ENCODE measurements around the gene PPP2R5B. TPM values are rescaled to one million over a fixed set of nuclear protein-coding genes. Genes with fewer than 3 reads are reported as not detected.

Gene PPP2R5B
- total RNA-seq, 1 donor from 2014 or later = 21.1 TPM

GRCh38 chr11:64887757-64888405, 36.6 kb upstream of the PPP2R5B start:
- ATAC-seq (peak; percentile 92), DNase-seq (ENCODE audit: low spot score) (peak; percentile 89)
- intact Hi-C loops (cut with DNase I) = no loop called here

GRCh38 chr11:64888406-64888728, 36.1 kb upstream of the PPP2R5B start:
- DNase-seq (ENCODE audit: low spot score) (no peak), ATAC-seq (no peak)
- intact Hi-C loops (cut with DNase I) = no loop called here

GRCh38 chr11:64888729-64889511, 35.6 kb upstream of the PPP2R5B start:
- DNase-seq (ENCODE audit: low spot score) = no peak

GRCh38 chr11:64890522-64890939, 34.0 kb upstream of the PPP2R5B start:
- DNase-seq (ENCODE audit: low spot score) (no peak), ATAC-seq (no peak)
- intact Hi-C loops (cut with DNase I) = loop anchor here (5.0 kb wide), 1 partner anchor 43 kb away; no protein-coding TSS in a partner anchor

More at GRCh38 chr11:64888729-64889511, 35.6 kb upstream of the PPP2R5B start:
- ATAC-seq = no peak
- intact Hi-C loops (cut with DNase I) = no loop called here

- ATAC-seq = no peak
- intact Hi-C loops (cut with DNase I) = loop anchor here (5.0 kb wide), 1 partner anchor 44 kb away; no protein-coding TSS in a partner anchor
- DNase-seq (ENCODE audit: low spot score) = no peak
Measured at GRCh38 chr11:64891215-64891848, 33.2 kb upstream of the PPP2R5B start.

- intact Hi-C loops (cut with DNase I) = loop anchor here (5.0 kb wide), 1 partner anchor 45 kb away; no protein-coding TSS in a partner anchor
- ATAC-seq = no peak
- DNase-seq (ENCODE audit: low spot score) = no peak
Measured at GRCh38 chr11:64891880-64892279, 32.6 kb upstream of the PPP2R5B start.

- intact Hi-C loops (cut with DNase I) = loop anchor here (5.0 kb wide), 1 partner anchor 45 kb away; no protein-coding TSS in a partner anchor
- ATAC-seq (no peak), DNase-seq (ENCODE audit: low spot score) (no peak)
Measured at GRCh38 chr11:64892411-64892831, 32.1 kb upstream of the PPP2R5B start.

- intact Hi-C loops (cut with DNase I) = loop anchor here (5.0 kb wide), 1 partner anchor 46 kb away; no protein-coding TSS in a partner anchor
- no peak for ATAC-seq
- no peak for DNase-seq (ENCODE audit: low spot score)
Measured at GRCh38 chr11:64892838-64893193, 31.7 kb upstream of the PPP2R5B start.

- DNase-seq (ENCODE audit: low spot score) = no peak
- intact Hi-C loops (cut with DNase I) = loop anchor here (5.0 kb wide), 1 partner anchor 46 kb away; no protein-coding TSS in a partner anchor
- ATAC-seq = no peak
Measured at GRCh38 chr11:64893194-64894069, 31.1 kb upstream of the PPP2R5B start.

GRCh38 chr11:64894070-64894811, 30.2 kb upstream of the PPP2R5B start:
- peak; percentile 93 for DNase-seq (ENCODE audit: low spot score)
- intact Hi-C loops (cut with DNase I) = loop anchor here (5.0 kb wide), 1 partner anchor 47 kb away; no protein-coding TSS in a partner anchor
- ATAC-seq = peak; percentile 83

GRCh38 chr11:64894812-64895452, 29.6 kb upstream of the PPP2R5B start:
- no peak for DNase-seq (ENCODE audit: low spot score)
- intact Hi-C loops (cut with DNase I) = loop anchor here (5.0 kb wide), 1 partner anchor 48 kb away; no protein-coding TSS in a partner anchor
- ATAC-seq = peak; percentile 9

GRCh38 chr11:64896448-64897022, 28.0 kb upstream of the PPP2R5B start:
- ATAC-seq (no peak), DNase-seq (ENCODE audit: low spot score) (no peak)
- intact Hi-C loops (cut with DNase I) = no loop called here

GRCh38 chr11:64897381-64898075, 27.0 kb upstream of the PPP2R5B start:
- intact Hi-C loops (cut with DNase I) = no loop called here
- ATAC-seq (no peak), DNase-seq (ENCODE audit: low spot score) (no peak)

- DNase-seq (ENCODE audit: low spot score) = no peak
- no peak for ATAC-seq
- intact Hi-C loops (cut with DNase I) = no loop called here
Measured at GRCh38 chr11:64898076-64898445, 26.4 kb upstream of the PPP2R5B start.

- intact Hi-C loops (cut with DNase I) = no loop called here
- DNase-seq (ENCODE audit: low spot score) (no peak), ATAC-seq (no peak)
Measured at GRCh38 chr11:64898541-64898940, 25.9 kb upstream of the PPP2R5B start.

GRCh38 chr11:64900263-64900678, 24.2 kb upstream of the PPP2R5B start:
- ATAC-seq (no peak), DNase-seq (ENCODE audit: low spot score) (no peak)
- intact Hi-C loops (cut with DNase I) = no loop called here

GRCh38 chr11:64900774-64901173, 23.7 kb upstream of the PPP2R5B start:
- ATAC-seq = no peak
- DNase-seq (ENCODE audit: low spot score) = no peak
- intact Hi-C loops (cut with DNase I) = no loop called here
